ES-I3 (cell line): ENCODE data around the gene PPP1R13L.
A peak's percentile ranks its signal among the peaks of the same experiment; 100 is the strongest.
"Not testable (repeated sequence)": the region's sequence is repeated elsewhere in the genome, so short reads cannot be mapped to it uniquely, and the experiment has no call there.

Experiments used
- H3K36me3 ChIP-seq: 2 replicates; pipeline ENCODE4 v1.6.1; 2013; ENCODE audit warnings: mild to moderate bottlenecking, low read length, control low read depth, moderate library complexity; ENCODE audit not compliant: insufficient read depth
- H3K4me1 ChIP-seq: 2 replicates; pipeline ENCODE4 v1.6.1; 2013; ENCODE audit warnings: mild to moderate bottlenecking, control low read depth, low read length; ENCODE audit not compliant: insufficient read depth
- H3K9ac ChIP-seq: 2 replicates; pipeline ENCODE4 v1.6.1; 2013; ENCODE audit warnings: low read depth, mild to moderate bottlenecking, low read length, moderate library complexity
- H3K9me3 ChIP-seq: 2 replicates; pipeline ENCODE4 v1.6.1; 2013; ENCODE audit warnings: mild to moderate bottlenecking, low read length, moderate library complexity; ENCODE audit not compliant: control insufficient read depth, insufficient read depth

The PPP1R13L gene

GRCh38 chr19:45442408-45442777 lies 37.5 kb upstream of the PPP1R13L start:
- H3K36me3 ChIP-seq = no peaks in the 10 kb centered on the region
- no peaks in the 10 kb centered on the region for H3K9me3 ChIP-seq
- no peak overlapping the region for H3K9ac ChIP-seq
- peaks cover 10% of the 10 kb centered on the region; the same call in 1 of the 2 replicates for H3K4me1 ChIP-seq

DNA sequence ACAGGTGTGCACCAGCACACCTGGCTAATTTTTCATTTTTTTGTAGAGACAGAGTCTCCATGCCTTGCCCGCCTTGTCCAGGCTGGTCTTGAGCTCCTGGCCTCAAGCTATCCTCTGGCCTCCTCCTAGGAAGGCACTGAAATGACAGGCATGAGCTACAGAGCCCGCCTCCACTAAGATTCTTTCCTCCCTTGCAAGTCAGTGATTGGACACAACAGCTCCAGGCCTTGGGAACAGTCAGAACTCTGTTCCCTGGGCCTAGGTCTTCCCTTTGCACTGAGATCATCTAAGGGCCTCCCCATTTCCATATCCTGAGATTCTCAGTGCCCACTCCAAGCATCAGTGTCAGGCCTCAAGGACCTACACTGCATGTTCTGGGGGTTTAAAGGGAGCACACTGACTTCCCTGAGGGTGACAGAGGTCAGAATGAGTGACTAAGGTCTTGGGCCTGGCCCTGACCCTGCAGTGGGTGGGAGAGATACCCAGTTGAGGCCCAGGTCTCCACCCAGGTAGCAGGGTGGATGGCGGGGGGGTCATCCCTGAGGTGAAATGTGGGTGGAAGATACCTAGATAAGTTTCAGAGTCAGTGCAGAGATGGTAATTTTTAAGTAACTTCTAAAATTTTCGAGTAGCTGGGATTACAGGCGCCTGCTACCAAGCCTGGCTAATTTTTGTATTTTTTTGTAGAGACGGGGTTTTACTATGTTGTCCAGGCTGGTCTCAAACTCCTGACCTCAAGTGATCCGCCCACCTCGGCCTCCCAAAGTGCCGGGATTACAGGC lies 36.2 kb upstream of the PPP1R13L start:
- Histone ChIP-seq H3K36me3 (no peaks in the 10 kb centered on the region), H3K9ac (no peak overlapping the region), H3K9me3 (no peaks in the 10 kb centered on the region), H3K4me1 (peaks cover 10% of the 10 kb centered on the region; the same call in 1 of the 2 replicates)

- H3K9ac ChIP-seq = peak overlapping the region; percentile 62; the same call in 1 of the 2 replicates
- H3K4me1 ChIP-seq = peaks cover 10% of the 10 kb centered on the region; the same call in 1 of the 2 replicates
- H3K9me3 ChIP-seq = no peaks in the 10 kb centered on the region
- H3K36me3 ChIP-seq = no peaks in the 10 kb centered on the region
Measured at GRCh38 chr19:45440259-45440638, 35.4 kb upstream of the PPP1R13L start.

DNA sequence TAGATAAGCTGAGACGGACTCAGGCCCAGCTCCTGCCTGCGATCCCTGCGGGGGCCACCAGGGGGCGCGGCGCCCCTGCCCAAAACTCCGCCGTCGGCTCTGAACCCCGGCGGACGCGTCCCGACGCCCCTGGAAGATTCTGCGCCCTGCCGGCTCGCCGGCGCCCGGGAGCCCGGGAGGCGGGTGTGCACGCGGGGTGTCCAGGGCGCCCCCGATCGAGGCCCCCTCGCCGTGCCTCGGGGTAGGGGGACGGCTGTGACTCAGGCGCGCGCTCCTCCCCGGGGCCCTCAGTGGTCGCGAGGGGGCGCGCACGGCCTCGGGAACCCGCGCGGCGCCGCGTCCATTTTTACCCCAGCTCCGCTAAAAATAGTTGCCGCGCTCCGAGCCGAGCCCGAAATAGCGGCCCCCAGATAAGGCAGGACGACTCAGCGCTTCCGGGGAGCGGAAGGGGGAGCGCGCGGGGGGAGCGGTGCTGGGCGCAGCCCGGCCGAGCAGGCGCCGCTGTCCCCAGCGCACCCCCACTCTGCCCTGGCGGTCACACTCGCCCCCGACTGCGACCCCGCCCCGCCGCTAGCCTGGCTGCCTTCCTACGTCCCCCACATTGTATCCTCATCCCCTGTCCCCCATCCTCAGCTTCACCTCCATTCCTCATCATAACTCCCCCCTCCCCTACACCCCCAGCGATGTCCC lies 34.8 kb upstream of the PPP1R13L start:
- H3K36me3 ChIP-seq = no peaks in the 10 kb centered on the region
- peak overlapping the region; percentile 62; the same call in 1 of the 2 replicates for H3K9ac ChIP-seq
- peaks cover 7% of the 10 kb centered on the region; the same call in 1 of the 2 replicates for H3K4me1 ChIP-seq
- H3K9me3 ChIP-seq = no peaks in the 10 kb centered on the region

GRCh38 chr19:45439190-45439568 lies 34.3 kb upstream of the PPP1R13L start:
- peaks cover 5% of the 10 kb centered on the region; the same call in 1 of the 2 replicates for H3K4me1 ChIP-seq
- no peaks in the 10 kb centered on the region for H3K36me3 ChIP-seq
- H3K9me3 ChIP-seq = no peaks in the 10 kb centered on the region
- peak overlapping the region; percentile 62; the same call in 1 of the 2 replicates for H3K9ac ChIP-seq

DNA sequence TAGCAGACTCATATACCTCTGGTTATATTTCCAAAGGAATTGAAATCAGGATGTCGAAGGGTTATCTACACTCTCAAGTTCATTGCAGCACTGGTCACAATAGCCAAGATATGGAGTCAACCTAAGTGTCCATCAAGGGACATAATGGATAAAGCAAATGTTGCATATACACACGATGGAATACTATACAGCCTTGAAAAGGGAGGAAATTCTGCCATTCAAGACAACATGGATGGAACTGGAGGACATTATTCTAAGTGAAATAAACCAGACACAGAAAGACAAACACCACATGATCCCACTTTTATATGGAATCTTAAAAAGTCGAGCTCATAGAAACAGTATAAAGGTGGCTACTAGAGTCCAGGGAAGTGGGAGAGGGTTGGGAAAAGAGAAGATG lies 32.5 kb upstream of the PPP1R13L start:
- Histone ChIP-seq H3K36me3 (no peaks in the 10 kb centered on the region), H3K9me3 (no peaks in the 10 kb centered on the region), H3K9ac (no peak overlapping the region), H3K4me1 (peaks cover 5% of the 10 kb centered on the region; the same call in 1 of the 2 replicates)

- H3K9ac ChIP-seq, H3K36me3 ChIP-seq, H3K9me3 ChIP-seq, H3K4me1 ChIP-seq: not testable (repeated sequence)
Measured at GRCh38 chr19:45432543-45432942, 27.7 kb upstream of the PPP1R13L start.

GRCh38 chr19:45431008-45431407 lies 26.1 kb upstream of the PPP1R13L start:
- H3K36me3 ChIP-seq, H3K4me1 ChIP-seq, H3K9me3 ChIP-seq, H3K9ac ChIP-seq: not testable (repeated sequence)

DNA sequence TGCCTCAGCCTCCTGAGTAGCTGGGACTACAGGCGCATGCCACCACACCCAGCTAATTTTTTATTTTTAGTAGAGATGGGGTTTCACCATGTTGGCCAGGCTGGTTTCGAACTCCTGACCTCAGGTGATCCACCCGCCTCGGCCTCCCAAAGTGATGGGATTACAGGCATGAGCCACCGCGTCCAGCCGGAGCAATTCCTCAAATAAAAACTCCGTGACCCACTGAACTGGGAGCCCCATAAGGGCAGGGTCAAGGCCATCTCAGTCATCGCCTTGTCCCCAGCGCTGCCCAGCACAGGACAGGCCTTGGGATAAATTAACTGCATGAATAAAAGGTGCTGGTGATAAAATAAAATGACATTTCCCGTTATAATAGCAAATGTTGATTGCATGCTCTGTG lies 25.0 kb upstream of the PPP1R13L start:
- H3K36me3 ChIP-seq, H3K9ac ChIP-seq, H3K9me3 ChIP-seq, H3K4me1 ChIP-seq: not testable (repeated sequence)

- H3K36me3 ChIP-seq = no peaks in the 10 kb centered on the region
- peak overlapping the region; percentile 81 for H3K9ac ChIP-seq
- H3K9me3 ChIP-seq = no peaks in the 10 kb centered on the region
- H3K4me1 ChIP-seq = 0 out of 2 replicates have a peak, but pooled peaks cover 4% of the 10 kb centered on the region
Measured at GRCh38 chr19:45428384-45429231, 23.7 kb upstream of the PPP1R13L start.

- peaks cover 6% of the 10 kb centered on the region; the same call in 1 of the 2 replicates for H3K36me3 ChIP-seq
- H3K9me3 ChIP-seq = no peaks in the 10 kb centered on the region
- peak overlapping the region; percentile 89 for H3K9ac ChIP-seq
- H3K4me1 ChIP-seq = peaks cover 4% of the 10 kb centered on the region; the same call in 1 of the 2 replicates
Measured at GRCh38 chr19:45424191-45425058, 19.6 kb upstream of the PPP1R13L start.

GRCh38 chr19:45423589-45424190 lies 18.8 kb upstream of the PPP1R13L start, which contains the start of gene ERCC1:
ERCC1 (minus strand) TSS chr19:45423917; CDS start chr19:45423374, 543 bp downstream.
- H3K9ac ChIP-seq = peak within 1 kb of the TSS; percentile 89
- H3K36me3 ChIP-seq = peaks cover 12% of the 10 kb centered on the region; the same call in 1 of the 2 replicates
- peaks cover 4% of the 10 kb centered on the region; the same call in 1 of the 2 replicates for H3K4me1 ChIP-seq
- no peaks in the 10 kb centered on the region for H3K9me3 ChIP-seq

- Histone ChIP-seq H3K36me3 (peaks cover 12% of the 10 kb centered on the region; the same call in 1 of the 2 replicates), H3K9ac (peak overlapping the region; percentile 76), H3K4me1 (peaks cover 4% of the 10 kb centered on the region; the same call in 1 of the 2 replicates), H3K9me3 (no peaks in the 10 kb centered on the region)
Measured at GRCh38 chr19:45423033-45423588, 18.2 kb upstream of the PPP1R13L start.
